Tibial nerve (tissue), 4 donors: ENCODE measurements around the gene DSN1. TPM values are rescaled to one million over a fixed set of nuclear protein-coding genes. Genes with fewer than 3 reads are reported as not detected.
A peak's percentile ranks its signal among the peaks of the same experiment; 100 is the strongest.

Source experiments
- DNase-seq, 2 donors: peaks; one replicate each; pipeline ENCODE4 v3.0.0-alpha.2; 2019; ENCODE audit warnings: low spot score in 2 of 2
- H3K27ac ChIP-seq, 4 donors: fragments of 200-600 bp; sonication (generic) in 3 of 4; one replicate each; pipeline ENCODE4 v1.5.1; 2017 to 2019; ENCODE audit warnings: mild to moderate bottlenecking in 1 of 4
- H3K27me3 ChIP-seq, 2 donors: fragments of 200-600 bp; sonication (generic) in 1 of 2; one replicate each; pipeline versions ENCODE4 v1.5.1 to v1.6.0; 2017 to 2019
- H3K36me3 ChIP-seq, 3 donors: fragments of 200-600 bp; sonication (generic); one replicate each; pipeline ENCODE4 v1.5.1; 2018 to 2019
- H3K4me1 ChIP-seq, 4 donors: fragments of 200-600 bp; sonication (generic) in 3 of 4; one replicate each; pipeline ENCODE4 v1.5.1; 2017 to 2019
- H3K4me3 ChIP-seq, 4 donors: fragments of 200-600 bp; sonication (generic) in 3 of 4; one replicate each; pipeline ENCODE4 v1.5.1; 2017 to 2019; ENCODE audit warnings: mild to moderate bottlenecking in 1 of 4, moderate library complexity in 1 of 4
- H3K9me3 ChIP-seq, 4 donors: fragments of 200-600 bp; sonication (generic) in 3 of 4; one replicate each; pipeline ENCODE4 v1.5.1; 2017 to 2019
- CTCF ChIP-seq, 5 experiments: fragments of 200-600 bp in 3 of 5; fragments of 450-650 bp in 2 of 5; sonication (generic) in 3 of 5; IDR thresholded peaks; one replicate each; pipeline ENCODE4 v1.5.1; 2016 to 2019; ENCODE audit warnings: antibody characterized with exemption in 5 of 5, mild to moderate bottlenecking in 3 of 5, moderate library complexity in 2 of 5
- EP300 ChIP-seq, 2 donors: sonication (generic); formaldehyde crosslinking; IDR thresholded peaks; one replicate each; pipeline ENCODE4 v1.6.1; 2017; ENCODE audit warnings: antibody characterized with exemption in 2 of 2, mild to moderate bottlenecking in 1 of 2
- POLR2A ChIP-seq, 2 donors: fragments of 450-650 bp; IDR thresholded peaks; one replicate each; pipeline ENCODE4 v1.6.1; 2017; ENCODE audit warnings: antibody characterized with exemption in 2 of 2, mild to moderate bottlenecking in 2 of 2, moderate library complexity in 2 of 2
- WGBS, 2 donors: methylation state at CpG; one replicate each; pipeline ENCODE4 v1.1.5; 2018; 5-methylcytosine and 5-hydroxymethylcytosine counted together
- total RNA-seq, 4 donors: library from RNA; depleted of rRNA; stranded (reverse); fragments of >200 nt; gene quantifications; one replicate each; pipeline ENCODE4 v1.1.0, GENCODE V29; 2016

The DSN1 gene
- total RNA-seq = 10 to 100 TPM in 2 of 4 donors, 1 to 10 TPM in 2; 5.4 to 14.9 (median 8.6) TPM

GRCh38 chr20:36773597-36774390, at the start of gene DSN1:
Gene DSN1 (minus strand): TSS chr20:36773763. CDS start chr20:36771458, 2,305 bp downstream.
- peak; percentile 62 to 94 for TF ChIP-seq EP300 (IDR thresholded peaks at IDR 0.05)
- no peak for TF ChIP-seq CTCF (IDR thresholded peaks at IDR 0.05)
- peak; percentile 50 to 71 for TF ChIP-seq POLR2A (IDR thresholded peaks at IDR 0.05)
- 0% methylated on average over 8 to 52 of the region's 61 CpGs for WGBS, 2 donors
- DNase-seq = peak; percentile 95 to 96
- no peaks in the 10 kb centered on the region for H3K27me3 ChIP-seq
- no peaks in the 10 kb centered on the region for H3K9me3 ChIP-seq
- H3K4me3 ChIP-seq = peak within 1 kb of the TSS; percentile 39 to 89 (median 73)
- H3K27ac ChIP-seq = peak within 1 kb of the TSS; percentile 89 to 98 (median 94)
- peaks cover 0 to 44% (median 11%) of the 10 kb centered on the region in 4 donors for H3K4me1 ChIP-seq
- H3K36me3 ChIP-seq = peaks cover 0 to 11% (median 0%) of the 10 kb centered on the region in 3 donors

- WGBS, 2 donors = 38 to 50% methylated on average over 5 of the region's 5 CpGs
- H3K4me3 ChIP-seq = no peak overlapping the region
- no peak for DNase-seq
- no peaks in the 10 kb centered on the region for H3K9me3 ChIP-seq
- peak overlapping the region in 2 of 4 donors; percentile 35 to 61 for H3K27ac ChIP-seq
- H3K27me3 ChIP-seq = no peaks in the 10 kb centered on the region
- TF ChIP-seq EP300 (IDR thresholded peaks at IDR 0.05) (no peak), CTCF (IDR thresholded peaks at IDR 0.05) (no peak), POLR2A (IDR thresholded peaks at IDR 0.05) (no peak)
- peaks cover 0 to 26% (median 0%) of the 10 kb centered on the region in 3 donors for H3K36me3 ChIP-seq
- H3K4me1 ChIP-seq = peaks cover 0 to 52% (median 8%) of the 10 kb centered on the region in 4 donors
Measured at GRCh38 chr20:36823121-36823520, 49.6 kb upstream of the DSN1 start.

- H3K9me3 ChIP-seq = no peaks in the 10 kb centered on the region
- no peaks in the 10 kb centered on the region for H3K27me3 ChIP-seq
- no peak overlapping the region for H3K4me3 ChIP-seq
- peaks cover 0 to 44% (median 8%) of the 10 kb centered on the region in 4 donors for H3K4me1 ChIP-seq
- peaks cover 0 to 29% (median 0%) of the 10 kb centered on the region in 3 donors for H3K36me3 ChIP-seq
- 51 to 57% methylated on average over 5 to 7 of the region's 7 CpGs for WGBS, 2 donors
- DNase-seq = no peak
- TF ChIP-seq POLR2A (IDR thresholded peaks at IDR 0.05) (no peak), CTCF (IDR thresholded peaks at IDR 0.05) (no peak), EP300 (IDR thresholded peaks at IDR 0.05) (no peak)
- H3K27ac ChIP-seq = peak overlapping the region in 2 of 4 donors; percentile 60 to 80
Measured at GRCh38 chr20:36821964-36822437, 48.4 kb upstream of the DSN1 start.

- H3K36me3 ChIP-seq = peaks cover 0 to 40% (median 4%) of the 10 kb centered on the region in 3 donors
- no peak overlapping the region for H3K4me3 ChIP-seq
- peaks cover 0 to 44% (median 8%) of the 10 kb centered on the region in 4 donors for H3K4me1 ChIP-seq
- no peak for TF ChIP-seq CTCF (IDR thresholded peaks at IDR 0.05)
- no peak for TF ChIP-seq EP300 (IDR thresholded peaks at IDR 0.05)
- TF ChIP-seq POLR2A (IDR thresholded peaks at IDR 0.05) = no peak
- H3K9me3 ChIP-seq = no peaks in the 10 kb centered on the region
- WGBS, 2 donors = 77 to 86% methylated on average over 5 of the region's 5 CpGs
- DNase-seq = no peak
- H3K27ac ChIP-seq = no peak overlapping the region
- no peaks in the 10 kb centered on the region for H3K27me3 ChIP-seq
Measured at GRCh38 chr20:36820928-36821327, 47.4 kb upstream of the DSN1 start.

GRCh38 chr20:36820073-36820472, 46.5 kb upstream of the DSN1 start:
- Histone ChIP-seq H3K27ac (peak overlapping the region in 2 of 4 donors; percentile 51 to 75), H3K4me1 (peaks cover 0 to 44% (median 8%) of the 10 kb centered on the region in 4 donors), H3K27me3 (no peaks in the 10 kb centered on the region), H3K36me3 (peaks cover 0 to 45% (median 4%) of the 10 kb centered on the region in 3 donors), H3K9me3 (no peaks in the 10 kb centered on the region), H3K4me3 (no peak overlapping the region)
- no peak for DNase-seq
- TF ChIP-seq CTCF (IDR thresholded peaks at IDR 0.05) = no peak
- TF ChIP-seq EP300 (IDR thresholded peaks at IDR 0.05) = no peak
- TF ChIP-seq POLR2A (IDR thresholded peaks at IDR 0.05) = no peak
- WGBS, 2 donors = 8 to 17% methylated on average over 1 of the region's 1 CpG
